Measurements from ENCODE around the gene UPK2.

UPK2 gene

GRCh38 chr11:118996926-118997626 is 41.0 kb downstream of the UPK2 start:
- no peak for DNase-seq

DNA sequence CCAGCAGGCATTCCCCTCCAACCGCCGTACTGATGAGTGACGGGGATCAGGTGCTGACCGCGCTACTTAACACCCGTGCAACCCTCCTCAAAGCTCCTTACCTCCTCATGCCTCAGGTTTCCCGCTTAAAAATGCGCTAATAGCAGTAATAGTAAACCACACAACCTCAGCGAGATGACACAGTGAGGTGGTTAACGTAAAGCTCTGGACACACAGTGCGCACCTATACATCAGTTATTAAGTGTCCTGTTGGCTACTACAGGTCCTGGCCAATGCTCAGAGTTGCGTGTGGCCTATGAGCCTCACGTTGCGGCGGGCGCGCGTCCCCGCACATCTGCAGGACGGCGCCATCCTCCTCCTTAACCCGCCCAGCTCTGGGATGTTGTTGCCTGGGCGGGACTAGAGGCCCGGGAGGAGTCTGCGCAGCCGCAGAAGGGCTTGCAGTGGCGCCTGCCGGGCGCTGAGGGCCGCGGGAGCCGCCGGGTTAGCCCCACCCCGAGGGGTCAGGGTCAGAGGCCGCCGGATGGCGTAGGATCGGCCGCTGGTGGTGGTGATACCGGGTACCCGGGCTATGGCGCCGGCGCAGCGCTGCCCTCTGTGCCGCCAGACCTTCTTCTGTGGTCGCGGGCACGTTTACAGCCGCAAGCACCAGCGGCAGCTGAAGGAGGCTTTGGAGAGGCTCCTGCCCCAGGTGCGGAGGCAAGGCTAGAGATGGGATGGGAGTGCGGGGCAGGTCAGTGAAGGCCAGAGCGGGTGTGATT is 41.7 kb downstream of the UPK2 start, which contains the start of gene CENATAC:
Gene CENATAC, plus strand, starts transcription at position 512 of the 761 bp plus-strand sequence. Its CDS starts 60 bp downstream, at position 572.
- DNase-seq, result peak; percentile 87

DNA sequence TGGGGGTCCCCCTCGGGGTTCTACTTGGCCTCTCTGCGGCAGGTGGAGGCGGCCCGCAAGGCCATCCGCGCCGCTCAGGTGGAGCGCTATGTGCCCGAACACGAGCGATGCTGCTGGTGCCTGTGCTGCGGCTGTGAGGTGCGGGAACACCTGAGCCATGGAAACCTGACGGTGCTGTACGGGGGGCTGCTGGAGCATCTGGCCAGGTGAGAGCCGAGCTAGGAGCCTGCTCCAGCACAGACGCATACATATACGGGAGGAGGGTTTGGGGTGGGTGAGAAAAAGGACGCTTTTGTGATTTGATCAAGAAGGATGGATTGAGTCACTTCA is 42.3 kb downstream of the UPK2 start:
- DNase-seq, result no peak

GRCh38 chr11:118998822-118999221 is 42.7 kb downstream of the UPK2 start:
- peak; percentile 91 for DNase-seq

DNA sequence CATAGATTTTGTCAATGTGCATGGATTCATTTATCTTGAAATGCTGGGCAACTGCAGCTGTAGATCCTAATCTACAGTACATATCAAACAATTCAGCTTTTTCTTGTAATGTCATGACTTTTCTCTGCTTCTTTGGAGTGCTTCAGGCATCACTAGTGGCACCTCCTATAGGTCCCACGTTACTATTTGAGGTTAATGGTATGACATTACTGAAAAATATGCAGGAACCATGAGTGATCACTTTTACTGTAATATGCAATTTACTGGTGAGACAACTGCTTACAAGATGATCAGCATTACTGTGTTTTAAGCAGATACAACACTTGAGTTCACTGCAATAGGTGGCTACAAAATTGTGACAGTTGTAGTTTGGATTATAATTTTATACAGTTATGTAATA is 44.8 kb downstream of the UPK2 start:
- no peak for DNase-seq

- DNase-seq, result no peak
These were observed 50.6 kb downstream of the UPK2 start for GRCh38 chr11:119006656-119007055.

Data from NCI-H226 (cell line).